SK-N-SH (cell line): ENCODE data around the gene FBXL7.

Source experiments
- CHD2 ChIP-seq: fragments of 150-350 bp; IDR thresholded peaks from 2 replicates; pipeline ENCODE4 v1.6.1; 2018; ENCODE audit warnings: low read length; ENCODE audit not compliant: partially characterized antibody
- CTCF ChIP-seq: fragments of 200-600 bp; sonication (generic); IDR thresholded peaks from 2 replicates; pipeline ENCODE4 v1.6.1; 2017; ENCODE audit warnings: antibody characterized with exemption, mild to moderate bottlenecking, moderate library complexity
- POLR2AphosphoS5 ChIP-seq: IDR thresholded peaks from 2 replicates; pipeline ENCODE4 v1.6.1; 2012; ENCODE audit warnings: low read depth, low read length
- RFX5 ChIP-seq: IDR thresholded peaks from 2 replicates; pipeline ENCODE4 v1.6.1; 2012; ENCODE audit warnings: mild to moderate bottlenecking, improper control_type of control experiment, low read length

DNA sequence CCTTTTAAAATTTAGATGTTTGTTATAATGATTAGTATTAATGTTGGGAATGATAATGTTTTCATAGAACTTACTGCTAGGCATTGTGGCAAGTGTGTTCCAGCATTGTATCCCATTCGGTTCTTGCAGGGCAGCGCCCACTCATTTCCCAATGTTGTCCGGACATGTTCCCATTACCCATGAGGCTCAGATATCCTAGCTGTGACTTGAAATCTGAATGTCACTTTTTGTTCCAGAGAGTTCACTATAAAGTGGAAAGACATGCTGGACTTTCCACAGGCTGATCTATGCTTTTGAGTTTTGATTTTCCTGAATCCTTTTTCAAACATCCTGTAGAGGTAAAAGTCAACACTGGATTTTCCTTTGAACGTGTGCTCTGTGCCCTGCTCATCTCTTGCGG is 350.6 kb downstream of the FBXL7 start:
- TF ChIP-seq CHD2 (no peak), CTCF (no peak), POLR2AphosphoS5 (no peak), RFX5 (no peak)
